SIG-M5 treated with dmso at 0.1 percent for 504 hours (cell line): ENCODE results near the gene FAM162A.
A peak's percentile ranks its signal among the peaks of the same experiment; 100 is the strongest.

Experiments used
- DNase-seq: peaks from one replicate; lab custom pipeline; 2025; ENCODE audit not compliant: unreplicated experiment; lab: John Stamatoyannopoulos, UW

The FAM162A gene

GRCh38 chr3:122383771-122384697, at the start of gene FAM162A:
Gene FAM162A (plus strand): TSS chr3:122384182. CDS start chr3:122384266, 84 bp downstream.
- DNase-seq = peak; percentile 92

GRCh38 chr3:122342803-122343202, 41.2 kb upstream of the FAM162A start:
- DNase-seq = no peak

GRCh38 chr3:122343654-122344053, 40.3 kb upstream of the FAM162A start:
- DNase-seq = no peak

DNA sequence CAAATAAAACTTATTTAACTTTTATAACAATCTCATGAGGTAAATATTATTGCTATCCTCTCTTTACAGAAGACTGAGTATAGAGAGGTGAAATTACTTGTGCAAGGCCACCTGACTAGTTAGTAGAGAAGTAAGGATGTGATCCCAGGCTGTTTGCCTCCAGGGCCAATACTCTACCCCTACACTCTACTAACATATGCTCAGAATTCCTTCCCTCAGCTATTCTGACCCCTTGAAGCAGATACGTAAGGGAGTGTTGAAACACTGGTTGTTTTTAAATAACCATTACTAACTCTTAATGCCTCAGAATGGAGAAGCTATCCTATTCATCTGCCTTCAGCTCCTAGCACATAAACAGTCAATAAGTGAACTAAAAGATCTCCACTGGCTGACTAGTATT, 34.8 kb upstream of the FAM162A start:
- no peak for DNase-seq

DNA sequence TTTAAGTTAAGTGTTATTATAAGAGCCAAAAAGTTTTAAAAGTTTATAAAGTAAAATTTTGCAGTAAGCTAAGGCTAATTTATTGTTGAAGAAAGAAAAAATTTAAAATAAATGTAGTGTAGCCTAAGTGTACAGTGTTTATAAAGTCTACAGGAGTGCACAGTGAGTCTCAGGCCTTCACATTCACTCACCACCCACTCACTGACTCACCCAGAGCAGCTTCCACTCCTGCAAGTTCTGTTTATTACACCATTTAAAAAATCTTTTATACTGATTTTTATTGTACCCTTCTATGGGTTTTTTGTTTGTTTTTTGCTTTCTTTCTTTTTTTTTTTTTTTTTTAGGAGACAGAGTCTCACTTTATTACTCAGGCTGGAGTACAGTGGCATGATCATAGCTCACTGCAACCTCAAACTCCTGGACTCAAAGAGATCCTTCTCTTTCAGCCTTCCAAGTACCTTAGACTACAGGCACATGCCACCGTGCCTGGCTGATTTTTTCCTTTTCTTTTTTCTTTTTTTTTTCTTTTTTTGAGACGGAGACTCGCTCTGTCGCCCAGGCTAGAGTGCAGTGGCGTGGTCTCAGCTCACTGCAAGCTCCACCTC, 33.1 kb upstream of the FAM162A start:
- no peak for DNase-seq

DNA sequence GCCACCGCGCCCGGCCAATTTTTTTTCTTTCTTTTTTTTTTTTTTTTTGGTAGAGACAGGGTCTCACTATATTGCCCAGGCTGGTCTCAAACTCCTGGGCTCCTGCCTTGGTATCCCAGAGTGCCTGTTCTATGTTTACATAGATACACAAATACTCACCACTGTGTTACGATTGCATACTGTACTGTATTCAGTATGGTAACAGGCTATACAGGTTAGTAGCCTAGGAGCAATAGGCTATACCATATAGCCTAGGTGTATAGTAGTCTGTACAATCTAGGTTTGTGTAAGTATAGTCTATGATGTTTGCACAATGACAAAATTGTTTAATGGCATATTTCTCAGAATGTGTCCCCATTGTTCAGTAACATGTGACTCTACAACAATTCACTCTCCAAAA, 32.4 kb upstream of the FAM162A start:
- DNase-seq = no peak

DNA sequence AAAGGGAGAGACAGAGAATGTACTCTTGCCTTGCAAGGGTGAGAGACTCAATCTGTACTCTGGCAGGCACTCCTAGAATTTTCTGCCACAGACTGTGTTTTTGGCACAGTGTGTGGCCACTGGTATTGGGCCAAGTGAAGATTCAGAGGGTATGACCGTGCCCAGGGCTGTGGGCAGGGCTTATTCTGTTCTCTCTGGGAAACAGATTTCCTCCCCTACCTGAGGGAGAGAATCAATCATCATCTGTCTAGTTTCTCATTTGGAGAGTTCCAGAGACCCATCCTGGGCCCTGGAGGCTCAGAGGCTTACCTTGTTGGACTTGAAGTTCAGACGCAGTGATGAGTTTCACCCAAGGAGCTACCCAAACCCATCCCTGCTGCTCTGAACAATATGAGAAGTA, 30.8 kb upstream of the FAM162A start:
- DNase-seq = no peak

- DNase-seq = peak; percentile 33
These were observed 30.0 kb upstream of the FAM162A start for GRCh38 chr3:122353893-122354401.

DNA sequence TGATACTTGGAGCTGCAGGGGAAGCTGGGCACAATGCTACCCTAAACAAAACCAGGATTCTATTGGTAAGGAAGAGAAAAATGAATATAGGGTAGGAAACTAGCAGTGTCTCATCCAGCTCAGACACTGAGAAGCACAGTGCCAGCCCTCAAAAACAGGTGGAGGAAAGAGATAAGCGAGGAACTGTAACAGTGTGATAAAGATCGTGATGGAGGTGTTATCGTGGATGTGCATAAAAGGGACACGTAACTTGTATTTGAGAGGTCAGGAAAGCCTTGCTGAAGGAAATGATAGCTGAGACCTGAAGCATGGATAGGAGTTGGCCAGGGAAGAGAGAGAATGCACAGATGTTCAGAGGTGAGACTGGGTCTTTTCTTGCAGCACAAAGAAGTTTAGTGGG, 28.4 kb upstream of the FAM162A start:
- DNase-seq = no peak

GRCh38 chr3:122356402-122356801, 27.6 kb upstream of the FAM162A start:
- DNase-seq = peak; percentile 13

DNA sequence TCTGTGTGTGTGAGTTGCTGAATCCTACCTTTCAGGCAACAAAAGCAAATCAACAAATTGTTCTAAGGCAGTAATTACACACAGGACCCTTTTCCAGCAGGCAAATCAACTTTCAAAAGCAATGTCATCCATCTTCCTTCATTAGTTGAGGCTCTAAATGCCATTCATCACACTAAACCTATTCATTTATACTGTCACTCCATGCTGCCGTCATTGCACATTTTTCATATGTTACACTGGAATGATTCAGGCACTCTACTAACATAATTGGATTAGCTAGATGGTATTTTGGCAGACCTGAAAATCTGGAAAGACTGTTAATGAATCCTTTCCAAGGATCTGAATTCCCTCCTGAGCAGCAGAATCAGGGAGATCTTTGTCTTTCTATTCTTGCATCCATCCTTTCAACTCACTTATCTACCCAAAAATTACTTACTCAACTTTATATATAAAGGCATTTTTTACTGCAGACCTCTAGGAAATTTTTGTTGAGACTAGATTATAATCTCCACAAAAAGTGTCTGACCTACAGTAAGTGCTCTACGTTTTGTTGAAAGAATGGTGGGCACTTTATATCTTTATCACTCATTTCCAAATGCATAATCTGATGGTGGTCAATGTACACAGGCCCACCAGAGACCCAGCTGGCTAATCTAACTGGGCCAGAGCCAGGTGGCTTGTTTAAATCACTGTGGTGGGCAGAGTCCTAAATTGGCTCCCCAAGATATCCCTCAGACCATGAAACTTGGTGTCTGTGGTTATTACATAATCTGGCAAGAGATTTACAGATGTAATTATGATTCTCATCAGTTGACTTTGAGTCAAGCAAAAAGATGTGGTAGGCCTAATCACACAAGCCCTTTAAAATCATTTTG, 25.9 kb upstream of the FAM162A start:
- DNase-seq = no peak

DNA sequence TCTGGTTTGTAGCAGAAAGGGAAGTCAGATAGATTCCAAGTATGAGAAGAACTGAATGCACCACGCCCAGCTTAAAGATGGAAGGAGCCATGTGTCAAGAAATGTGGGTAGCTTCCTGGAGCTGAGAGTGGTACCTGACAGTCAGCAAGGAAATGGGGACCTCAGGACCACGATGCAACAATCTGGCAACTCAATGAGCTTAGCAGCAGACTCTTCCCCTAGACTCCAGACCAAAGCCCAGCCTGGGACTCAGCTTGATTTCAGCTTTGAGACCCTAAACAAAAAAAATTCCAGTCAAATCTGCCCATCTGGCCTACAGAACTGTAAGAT, 25.3 kb upstream of the FAM162A start:
- no peak for DNase-seq

GRCh38 chr3:122362026-122362425, 22.0 kb upstream of the FAM162A start:
- no peak for DNase-seq

DNA sequence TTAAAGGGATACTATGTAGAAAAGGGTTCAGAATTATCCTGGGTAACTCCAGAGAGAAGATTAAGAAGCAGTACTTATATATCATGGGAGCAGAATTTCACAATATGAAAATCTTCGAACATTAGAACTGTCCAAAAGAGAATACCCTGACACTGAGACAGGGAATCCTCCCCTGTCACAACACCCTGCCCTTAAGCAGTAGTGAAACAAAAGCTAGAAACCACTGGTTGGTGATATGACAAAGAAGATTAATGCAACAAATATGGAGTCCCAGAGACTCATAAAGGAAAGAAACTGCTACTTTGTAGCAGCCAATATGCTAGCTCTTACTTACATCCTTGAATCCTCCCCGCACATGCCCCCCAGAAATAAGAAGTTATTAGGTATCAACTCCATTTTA, 19.5 kb upstream of the FAM162A start:
- DNase-seq = no peak

GRCh38 chr3:122365073-122365472, 18.9 kb upstream of the FAM162A start:
- DNase-seq = no peak

DNA sequence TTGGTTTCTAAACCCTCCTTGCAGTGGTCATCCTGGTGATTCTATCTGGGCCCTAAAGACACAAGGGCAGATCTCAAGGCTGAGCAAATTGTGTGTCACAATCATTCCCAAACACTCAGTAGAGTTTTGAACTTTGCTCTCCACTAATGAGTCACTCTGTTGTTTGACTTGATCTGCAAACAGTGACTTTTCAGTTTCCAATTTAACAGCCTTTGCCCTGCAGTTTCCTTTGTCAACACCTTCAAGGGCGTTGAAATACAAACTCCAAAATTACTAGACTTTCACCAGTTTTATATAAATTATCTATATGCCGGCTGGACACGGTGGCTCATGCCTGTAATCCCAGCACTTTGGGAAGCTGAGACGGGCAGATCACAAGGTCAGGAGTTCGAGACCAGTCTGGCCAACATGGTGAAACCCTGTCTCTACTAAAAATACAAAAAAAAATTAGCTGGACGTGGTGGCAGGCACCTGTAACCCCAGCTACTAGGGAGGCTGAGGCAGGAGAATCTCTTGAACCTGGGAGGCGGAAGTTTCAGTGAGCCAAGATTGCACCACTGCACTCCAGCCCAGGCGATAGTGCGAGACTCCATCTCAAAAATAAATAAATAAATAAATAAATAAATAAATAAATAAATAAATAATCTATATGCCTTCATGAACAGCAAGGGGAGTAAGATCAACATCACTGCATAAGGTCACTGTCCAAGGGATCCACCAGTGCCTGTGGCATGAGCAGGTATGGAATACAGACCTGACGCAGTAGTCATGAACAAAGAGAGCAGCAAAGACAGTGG, 18.2 kb upstream of the FAM162A start:
- peak; percentile 60 for DNase-seq

DNA sequence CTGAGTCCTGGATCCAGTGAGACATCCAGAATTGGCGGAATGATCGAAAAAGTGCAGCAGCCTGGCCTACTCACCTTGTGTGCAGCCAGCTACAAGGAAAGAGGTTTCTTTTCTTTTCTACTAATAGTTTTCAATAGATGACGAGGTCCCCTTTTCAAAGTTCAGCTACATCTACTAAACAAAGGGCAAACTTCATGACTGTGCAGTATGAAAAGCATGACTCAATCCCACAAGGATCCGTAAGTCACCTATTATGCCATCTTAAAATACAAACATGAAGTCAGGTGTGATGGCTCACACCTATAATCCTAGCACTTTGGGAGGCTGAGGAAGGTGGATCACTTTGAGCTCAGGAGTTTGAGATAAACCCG, 17.6 kb upstream of the FAM162A start:
- no peak for DNase-seq

DNA sequence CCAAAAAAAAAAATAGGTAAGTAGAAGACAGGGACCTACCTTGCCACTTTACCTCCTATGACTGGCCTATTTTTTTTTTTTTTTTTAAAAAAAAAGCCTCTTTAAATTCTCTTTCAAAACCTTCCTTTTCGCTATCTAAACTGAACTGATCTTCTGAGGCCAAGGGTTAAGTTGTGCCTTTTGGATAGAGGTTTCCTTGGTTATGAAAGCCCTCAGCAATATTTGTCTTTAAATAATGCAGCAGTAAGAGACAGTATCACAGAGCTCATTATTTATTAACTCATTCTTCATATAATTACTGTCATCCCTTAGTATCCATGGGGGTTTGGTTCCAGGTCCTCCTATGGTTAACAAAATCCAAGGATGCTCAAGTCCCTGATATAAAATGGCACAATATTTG, 9.9 kb upstream of the FAM162A start:
- no peak for DNase-seq

GRCh38 chr3:122377975-122378374, 6.0 kb upstream of the FAM162A start:
- DNase-seq = no peak

GRCh38 chr3:122382888-122383666, 905 bp upstream of the FAM162A start, which contains the start of gene MIX23:
Gene MIX23 (minus strand): TSS chr3:122383231. CDS start chr3:122383224, 7 bp downstream.
- DNase-seq = peak; percentile 93
